ENCODE measurements around the gene QRICH2.
"Not testable (repeated sequence)": the region's sequence is repeated elsewhere in the genome, so short reads cannot be mapped to it uniquely, and the experiment has no call there.

The QRICH2 gene

DNA sequence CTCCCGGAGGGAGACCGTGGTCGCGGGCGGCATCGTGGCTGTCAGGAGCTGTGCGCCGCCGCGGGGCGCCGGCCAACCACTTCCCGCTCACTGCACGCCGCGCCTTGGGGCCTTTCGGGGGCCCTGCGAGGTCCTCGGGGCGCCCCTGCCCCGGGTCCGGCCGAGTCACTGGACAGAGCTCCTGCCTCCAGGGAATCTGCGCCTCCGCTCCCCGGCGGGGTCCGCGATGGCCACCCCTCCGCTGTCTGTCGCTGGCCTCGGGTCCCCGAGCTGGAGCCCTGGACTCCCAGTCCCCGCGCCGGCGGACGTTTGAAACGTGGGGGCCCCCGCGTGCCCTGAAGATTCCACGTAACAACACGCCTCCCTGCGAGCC lies at the start of gene QRICH2:
Gene QRICH2 (minus strand): TSS at position 311 of the 373 bp plus-strand sequence. CDS start 278 bp downstream, at position 33.
- DNase-seq, result no peak

GRCh38 chr17:76357597-76358158 lies 49.6 kb upstream of the QRICH2 start:
- DNase-seq, result no peak

GRCh38 chr17:76356803-76357456 lies 48.9 kb upstream of the QRICH2 start:
- DNase-seq, result no peak

DNA sequence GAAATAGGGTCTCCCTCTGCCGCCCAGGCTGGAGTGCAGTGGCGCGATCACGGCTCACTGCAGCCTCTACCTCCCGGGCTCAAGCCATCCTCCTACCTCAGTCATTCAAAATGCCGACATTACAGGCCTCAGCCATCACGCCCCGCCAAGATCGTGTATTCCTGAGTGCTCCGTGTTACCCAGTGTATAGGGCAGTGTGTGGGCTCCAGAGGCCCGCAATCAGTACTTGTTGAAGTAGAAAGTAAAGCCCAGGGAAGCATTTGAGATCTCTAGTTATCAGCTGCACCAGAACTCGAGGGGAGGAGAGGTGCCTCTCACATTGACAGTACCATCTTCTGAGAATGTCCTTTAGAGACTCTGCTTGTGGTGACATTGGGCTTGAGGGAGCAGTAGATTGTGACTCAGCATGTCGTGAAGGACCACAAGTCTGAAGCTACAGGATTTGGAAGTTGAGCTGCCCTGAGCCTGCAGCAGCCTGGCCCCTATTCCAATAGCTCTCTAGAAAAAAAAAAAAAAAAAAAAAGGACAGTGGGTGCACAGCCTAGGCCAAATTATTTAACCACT lies 46.8 kb upstream of the QRICH2 start:
- no peak for DNase-seq

GRCh38 chr17:76354317-76354729 lies 46.2 kb upstream of the QRICH2 start:
- no peak for DNase-seq

- peak; percentile 78 for DNase-seq
These were observed 45.7 kb upstream of the QRICH2 start, which contains the start of gene PRPSAP1 for GRCh38 chr17:76353599-76354316. Gene PRPSAP1 (minus strand): TSS chr17:76353916. CDS start chr17:76353703, 213 bp downstream.

GRCh38 chr17:76353004-76353598 lies 45.0 kb upstream of the QRICH2 start:
- DNase-seq, result peak; percentile 3

- no peak for DNase-seq
These were observed 43.5 kb upstream of the QRICH2 start for GRCh38 chr17:76351526-76352071.

DNA sequence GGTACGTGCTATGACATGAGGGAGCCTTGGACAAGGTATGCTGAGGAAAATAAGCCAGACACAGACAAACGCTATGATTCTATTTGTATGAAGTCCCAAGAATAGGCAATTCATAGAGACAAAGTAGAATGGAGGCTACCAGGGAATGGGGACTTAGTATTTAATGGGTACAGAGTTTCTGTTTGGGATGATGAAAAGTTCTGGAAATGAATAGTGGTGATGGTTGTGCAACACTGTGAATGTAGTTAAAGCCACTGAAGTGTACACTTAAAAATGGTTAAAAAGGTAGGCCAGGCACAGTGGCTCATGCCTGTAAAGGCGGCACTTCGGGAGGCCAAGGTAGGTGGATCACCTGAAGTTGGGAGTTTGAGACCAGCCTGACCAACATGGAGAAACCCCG lies 42.4 kb upstream of the QRICH2 start:
- DNase-seq, result no peak

GRCh38 chr17:76346936-76347335 lies 38.9 kb upstream of the QRICH2 start:
- not testable (repeated sequence) for DNase-seq

DNA sequence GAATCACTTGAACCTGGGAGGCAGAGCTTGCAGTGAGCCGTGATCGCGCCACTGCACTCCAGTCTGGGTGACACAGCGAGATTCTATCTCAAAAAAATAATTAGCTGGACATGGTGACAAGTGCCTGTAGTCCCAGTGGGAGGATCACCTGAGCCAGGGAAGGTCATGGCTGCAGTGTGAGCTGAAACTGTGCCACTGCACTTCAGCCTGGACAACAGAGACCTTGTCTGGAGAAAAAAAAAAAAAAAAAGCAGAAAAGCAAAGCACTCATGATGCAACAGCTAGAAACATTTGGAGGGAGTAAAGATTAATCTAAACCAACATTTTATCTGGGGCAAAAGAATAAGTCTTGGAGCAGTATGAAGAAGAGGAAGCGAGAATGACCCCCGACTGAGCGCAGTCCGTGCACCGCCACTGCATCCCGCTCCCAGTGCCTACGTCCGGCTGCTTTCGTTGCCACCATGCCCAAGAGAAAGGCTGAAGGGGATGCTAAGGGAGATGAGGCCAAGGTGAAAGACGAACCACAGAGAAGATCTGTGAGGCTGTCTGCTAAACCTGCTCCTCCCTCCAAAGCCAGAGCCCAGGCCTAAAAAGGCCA lies 37.4 kb upstream of the QRICH2 start:
- no peak for DNase-seq

- DNase-seq, result no peak
These were observed 35.0 kb upstream of the QRICH2 start for GRCh38 chr17:76343106-76343505.

- DNase-seq, result no peak
These were observed 33.2 kb upstream of the QRICH2 start for GRCh38 chr17:76341301-76341700.

DNA sequence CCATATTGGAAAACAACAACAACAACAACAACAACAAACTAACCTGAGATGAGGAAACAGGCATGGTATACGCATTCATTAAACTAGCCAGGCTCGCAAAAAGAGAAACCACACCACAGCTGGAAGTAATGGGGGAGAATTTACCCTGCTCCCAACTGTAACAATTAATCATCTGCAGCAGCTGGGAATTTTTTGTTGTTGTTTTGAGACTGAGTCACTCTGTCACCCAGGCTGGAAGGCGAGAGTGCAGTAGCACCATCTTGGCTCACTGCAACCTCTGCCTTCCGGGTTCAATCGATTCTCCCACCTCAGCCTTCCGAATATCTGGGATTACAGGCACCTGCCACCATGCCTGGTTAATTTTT lies 29.3 kb upstream of the QRICH2 start:
- no peak for DNase-seq

DNA sequence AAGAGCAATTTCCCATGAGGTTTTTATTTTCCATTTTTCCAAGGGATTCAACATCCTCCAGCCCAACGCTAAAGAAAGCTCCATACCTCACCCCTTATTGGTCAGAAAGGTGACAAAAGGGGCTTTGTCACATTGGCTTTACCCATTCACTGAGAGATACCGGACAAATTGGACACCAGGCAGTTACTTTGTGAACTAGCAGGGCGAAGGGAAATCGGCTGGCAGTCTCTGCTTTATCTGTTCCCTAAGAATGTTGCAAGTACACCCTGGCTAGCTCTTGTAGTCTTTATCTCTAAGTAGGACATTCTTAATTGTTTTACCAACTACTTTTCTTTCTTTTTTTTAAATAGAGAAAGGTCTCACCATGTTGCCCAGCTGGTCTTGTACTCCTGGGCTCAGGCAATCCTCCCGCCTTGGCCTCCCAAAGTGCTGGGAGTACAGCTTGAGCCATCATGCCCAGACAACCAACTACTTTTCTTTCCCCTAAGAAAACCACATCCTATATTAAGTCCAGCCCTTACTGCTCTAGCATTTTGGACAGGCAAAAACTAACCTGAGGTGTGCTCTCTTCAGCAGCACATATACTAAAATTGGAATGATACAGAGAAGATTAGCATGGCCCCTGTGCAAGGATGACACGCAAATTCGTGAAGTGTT lies 28.8 kb upstream of the QRICH2 start:
- no peak for DNase-seq

GRCh38 chr17:76335716-76336381 lies 27.8 kb upstream of the QRICH2 start:
- no peak for DNase-seq

- no peak for DNase-seq
These were observed 25.8 kb upstream of the QRICH2 start for GRCh38 chr17:76333673-76334505.

DNA sequence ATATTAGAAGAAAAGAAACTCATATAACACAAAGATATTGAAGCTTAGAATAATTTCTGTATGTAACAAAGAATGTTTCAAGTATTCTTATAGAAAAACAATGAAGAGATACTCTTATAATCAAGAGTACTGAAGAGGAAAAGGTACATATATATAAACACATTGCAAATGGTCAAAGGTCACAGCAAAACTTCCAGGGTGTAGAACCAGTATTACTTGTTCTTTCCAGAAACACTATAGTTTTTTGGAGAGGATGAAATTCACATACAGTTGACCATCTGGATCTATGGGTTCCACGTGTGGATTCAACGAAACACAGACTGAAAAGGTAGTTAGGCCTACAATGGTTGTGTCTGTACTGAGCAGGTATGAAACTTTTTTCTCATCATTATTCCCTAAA lies 23.0 kb upstream of the QRICH2 start:
- DNase-seq, result no peak

DNA sequence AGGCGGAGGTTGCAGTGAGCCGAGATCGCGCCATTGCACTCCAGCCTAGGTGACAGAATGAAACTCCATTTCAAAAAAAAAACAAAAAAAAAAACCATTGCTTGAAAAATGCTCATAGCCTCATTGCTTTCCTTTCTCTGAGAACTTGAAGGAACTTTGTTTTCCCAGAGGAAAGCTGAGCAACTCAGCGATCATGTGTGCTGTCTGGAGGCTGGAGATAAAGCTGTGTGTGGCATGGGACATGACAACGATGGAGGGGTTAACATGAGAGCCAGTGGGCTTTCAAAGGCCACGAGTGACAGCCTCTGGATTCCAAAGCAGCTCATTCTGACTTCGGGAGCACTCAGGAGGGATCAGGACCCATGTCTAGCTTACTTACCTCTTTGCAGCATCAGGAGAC lies 21.6 kb upstream of the QRICH2 start:
- no peak for DNase-seq

DNA sequence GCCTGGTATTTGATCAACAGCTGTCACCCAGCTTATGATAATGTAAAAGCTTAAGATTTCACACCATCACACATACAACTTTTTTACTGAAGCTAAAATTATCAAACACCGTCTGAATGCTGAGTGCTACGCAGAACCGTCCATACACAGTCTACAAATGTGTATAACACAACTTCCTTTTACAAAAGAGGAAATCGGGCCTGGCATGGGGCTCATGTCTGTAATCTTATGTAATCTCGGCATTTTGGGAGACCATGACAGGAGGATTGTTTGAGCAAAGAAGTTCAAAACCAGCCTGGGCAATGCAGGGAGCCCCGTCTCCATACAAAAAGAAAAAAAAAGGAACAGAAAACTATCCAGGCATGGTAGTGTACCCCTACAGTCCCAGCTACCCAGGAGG lies 19.6 kb upstream of the QRICH2 start:
- DNase-seq, result no peak

DNA sequence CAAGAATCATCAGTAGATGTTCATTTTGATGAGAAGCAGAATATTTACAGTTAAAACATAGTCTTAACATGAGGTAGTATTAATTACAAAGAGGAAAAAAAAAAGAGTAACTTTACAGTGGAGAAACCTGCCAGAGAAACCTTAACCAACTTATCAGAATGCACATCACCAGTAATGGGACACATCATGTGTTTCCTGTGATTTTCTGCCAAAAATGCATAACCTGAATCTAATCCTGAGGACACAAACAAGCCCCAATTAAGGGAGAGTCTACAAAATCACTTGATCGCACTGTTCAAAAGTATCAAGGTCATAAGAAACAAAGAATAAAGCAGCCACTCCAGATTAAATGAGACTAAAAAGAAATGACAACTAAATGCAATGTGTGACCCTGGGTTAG lies 18.2 kb upstream of the QRICH2 start:
- no peak for DNase-seq
